HepG2 (cell line): ENCODE results near the gene MFSD8. TPM values are rescaled to one million over a fixed set of nuclear protein-coding genes. Genes with fewer than 3 reads are reported as not detected.

Experiments used
- PRDM10 ChIP-seq: sonication (generic); formaldehyde crosslinking; IDR thresholded peaks from 2 replicates; pipeline ENCODE4 v1.4.0; 2020; ENCODE audit warnings: low read depth, missing genetic modification reagents
- RAD21 ChIP-seq: fragments of 450-650 bp; formaldehyde crosslinking; IDR thresholded peaks from 2 replicates; pipeline ENCODE4 v1.5.0; 2020; ENCODE audit warnings: mild to moderate bottlenecking
- SAFB2 ChIP-seq: sonication (generic); formaldehyde crosslinking; IDR thresholded peaks from 2 replicates; pipeline ENCODE4 v1.5.1; 2020; ENCODE audit warnings: missing genetic modification reagents, low read depth, mild to moderate bottlenecking, borderline replicate concordance
- SNAPC4 ChIP-seq: sonication (generic); formaldehyde crosslinking; IDR thresholded peaks from 2 replicates; pipeline ENCODE4 v1.4.0; 2020; ENCODE audit warnings: mild to moderate bottlenecking, missing genetic modification reagents
- ZHX2 ChIP-seq, 2 experiments: sonication (generic) in 1 of 2; formaldehyde crosslinking in 1 of 2; IDR thresholded peaks; 2 replicates each; pipeline versions ENCODE4 v1.6.1 to v1.9.0; 2014 to 2022; ENCODE audit warnings: antibody characterized with exemption in 1 of 2, borderline replicate concordance in 1 of 2, inconsistent platforms in 1 of 2, low read depth in 1 of 2, missing genetic modification reagents in 1 of 2
- ZNF224 ChIP-seq: sonication (generic); formaldehyde crosslinking; IDR thresholded peaks from 2 replicates; pipeline ENCODE4 v1.5.0; 2020; ENCODE audit warnings: mild to moderate bottlenecking, missing genetic modification reagents
- ZNF552 ChIP-seq: sonication (generic); formaldehyde crosslinking; IDR thresholded peaks from 2 replicates; pipeline ENCODE4 v1.9.0; 2022; ENCODE audit warnings: missing genetic modification reagents, mild to moderate bottlenecking, borderline replicate concordance
- ZXDC ChIP-seq: sonication (generic); formaldehyde crosslinking; IDR thresholded peaks from 2 replicates; pipeline ENCODE4 v1.5.0; 2020; ENCODE audit warnings: mild to moderate bottlenecking, missing genetic modification reagents
- polyA plus RNA-seq, 8 experiments: library from polyadenylated mRNA; depleted of rRNA in 3 of 8; stranded (reverse) in 7 of 8; unstranded in 1 of 8; fragments of >200 nt; fragmentation: Illumina TruSeq in 4 of 8; extraction: Trizol in 4 of 8; gene quantifications; 2 replicates each; pipeline versions ENCODE4 v1.2.1 to v1.2.3, GENCODE V29; 2011 to 2016; ENCODE audit warnings: low read depth in 4 of 8, missing spikeins in 1 of 8, mixed read lengths in 1 of 8; ENCODE audit not compliant: insufficient read depth in 1 of 8
- total RNA-seq, 5 experiments: library from RNA; depleted of rRNA; stranded (reverse); fragments of >200 nt; fragmentation: Illumina TruSeq; extraction: Trizol; gene quantifications; 2 replicates each; pipeline ENCODE4 v1.2.3, GENCODE V29; 2016; ENCODE audit warnings: low read depth in 1 of 5

The MFSD8 gene
- total and polyA plus RNA-seq, 2 of the 13 experiments (the other 11 are each of a cell fraction or from before 2014, with no cell fraction given): 24.8 to 25.5 TPM

- peak; percentile 58 for TF ChIP-seq RAD21
- peak; percentile 2; the same call in 1 of the 2 replicates for TF ChIP-seq SNAPC4 (CRISPR knock-in tag)
- peak; percentile 33; the same call in 1 of the 2 replicates for TF ChIP-seq ZNF552 (CRISPR knock-in tag)
- no peak; the same call in 1 of the 2 replicates for TF ChIP-seq SAFB2 (CRISPR knock-in tag)
- TF ChIP-seq ZXDC (CRISPR knock-in tag): no peak
- TF ChIP-seq ZHX2 (IDR thresholded peaks at IDR 0.05; ENCODE audit: low read depth): no peak
- no peak for TF ChIP-seq ZHX2 (CRISPR knock-in tag; IDR thresholded peaks at IDR 0.05; ENCODE audit: borderline replicate concordance)
- peak; percentile 58; the same call in 1 of the 2 replicates for TF ChIP-seq PRDM10
- peak; percentile 40; the same call in 1 of the 2 replicates for TF ChIP-seq ZNF224
Measured at GRCh38 chr4:127965062-127965802, at the start of gene MFSD8, which contains the start of gene ABHD18 (continued).
